HL-60/S4 treated with phorbol 12-myristate 13-acetate at 8.2 ng/mL for 4 days and 3 days (cell line): Measurements from ENCODE around the gene MAP3K7.

Experiments
- in situ Hi-C: fragments of 300-500 bp; cut with MboI; formaldehyde crosslinking; loops from 2 replicates; pipeline ENCODE4 v1.15.0; 2022; ENCODE audit warnings: low sequenced_read_pairs

The MAP3K7 gene

GRCh38 chr6:90586836-90587638, at the start of gene MAP3K7:
Gene MAP3K7, minus strand, starts transcription at chr6:90587072. Its CDS starts 189 bp downstream, at chr6:90586883.
- in situ Hi-C loops, result no loop called here

- in situ Hi-C loops, result no loop called here
Observed at GRCh38 chr6:90631046-90631445, 44.2 kb upstream of the MAP3K7 start.

GRCh38 chr6:90621581-90621980, 34.7 kb upstream of the MAP3K7 start:
- in situ Hi-C loops, result no loop called here

- in situ Hi-C loops, result no loop called here
Observed at GRCh38 chr6:90619221-90619620, 32.3 kb upstream of the MAP3K7 start.

GRCh38 chr6:90612313-90612680, 25.4 kb upstream of the MAP3K7 start:
- in situ Hi-C loops, result no loop called here

GRCh38 chr6:90611543-90612312, 24.9 kb upstream of the MAP3K7 start:
- in situ Hi-C loops, result no loop called here

GRCh38 chr6:90610751-90611542, 24.1 kb upstream of the MAP3K7 start:
- in situ Hi-C loops, result no loop called here

- in situ Hi-C loops, result no loop called here
Observed at GRCh38 chr6:90610301-90610750, 23.5 kb upstream of the MAP3K7 start.

- in situ Hi-C loops, result no loop called here
Observed at GRCh38 chr6:90605749-90606340, 19.0 kb upstream of the MAP3K7 start.

- in situ Hi-C loops, result no loop called here
Observed at GRCh38 chr6:90604546-90604945, 17.7 kb upstream of the MAP3K7 start.

GRCh38 chr6:90599151-90599550, 12.3 kb upstream of the MAP3K7 start:
- in situ Hi-C loops, result no loop called here

- in situ Hi-C loops, result no loop called here
Observed at GRCh38 chr6:90598192-90598951, 11.5 kb upstream of the MAP3K7 start.

- in situ Hi-C loops, result no loop called here
Observed at GRCh38 chr6:90596967-90597539, 10.2 kb upstream of the MAP3K7 start.

- in situ Hi-C loops, result no loop called here
Observed at GRCh38 chr6:90595854-90596253, 9.0 kb upstream of the MAP3K7 start.

GRCh38 chr6:90586546-90586835, 381 bp downstream of the MAP3K7 start:
- in situ Hi-C loops, result no loop called here

- in situ Hi-C loops, result no loop called here
Observed at GRCh38 chr6:90584636-90585255, 2.1 kb downstream of the MAP3K7 start.

GRCh38 chr6:90583836-90584481, 2.9 kb downstream of the MAP3K7 start:
- in situ Hi-C loops, result no loop called here

GRCh38 chr6:90583179-90583835, 3.6 kb downstream of the MAP3K7 start:
- in situ Hi-C loops, result no loop called here

- in situ Hi-C loops, result no loop called here
Observed at GRCh38 chr6:90581146-90581545, 5.7 kb downstream of the MAP3K7 start.
